GM18508 (cell line): ENCODE data around the gene CASS4.

ENCODE experiments used
- ATAC-seq: cut with Tn5 transposase; IDR thresholded peaks from one replicate; pipeline ENCODE4 v1.9.1; 2021; ENCODE audit warnings: moderate number of reproducible peaks; ENCODE audit not compliant: insufficient read depth, unreplicated experiment

The CASS4 gene

DNA sequence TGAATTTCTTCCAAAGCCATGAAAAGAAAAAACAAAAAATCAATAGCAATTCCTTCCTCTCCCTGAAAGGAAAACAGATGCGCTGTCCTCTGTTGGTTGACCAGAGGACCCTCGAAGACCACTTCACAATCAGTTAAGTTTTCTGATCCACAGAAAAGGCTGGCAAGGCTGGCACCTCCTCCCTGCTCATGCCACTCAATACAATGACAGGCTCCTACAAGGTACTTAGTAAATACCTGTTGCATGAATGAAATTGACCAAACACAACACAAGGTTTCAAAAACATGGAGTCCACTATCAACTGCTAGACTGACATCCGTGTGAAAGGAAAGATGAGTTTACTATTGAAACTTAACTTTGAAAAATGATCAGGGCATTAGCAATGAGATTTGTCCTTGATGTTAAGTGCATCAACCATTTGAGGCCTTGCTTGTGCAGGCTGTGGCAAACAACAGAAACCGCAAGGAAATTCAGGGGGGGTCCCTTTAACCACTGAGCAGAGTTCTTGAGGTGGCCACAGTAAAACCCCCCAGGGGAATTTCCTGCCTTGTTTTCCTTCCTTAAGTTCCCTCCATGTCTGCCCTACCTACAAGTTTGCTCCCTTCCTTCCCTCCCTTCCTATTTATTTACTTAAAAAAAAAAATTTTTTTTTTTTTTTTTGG lies 28.4 kb downstream of the CASS4 start:
- no peak for ATAC-seq

DNA sequence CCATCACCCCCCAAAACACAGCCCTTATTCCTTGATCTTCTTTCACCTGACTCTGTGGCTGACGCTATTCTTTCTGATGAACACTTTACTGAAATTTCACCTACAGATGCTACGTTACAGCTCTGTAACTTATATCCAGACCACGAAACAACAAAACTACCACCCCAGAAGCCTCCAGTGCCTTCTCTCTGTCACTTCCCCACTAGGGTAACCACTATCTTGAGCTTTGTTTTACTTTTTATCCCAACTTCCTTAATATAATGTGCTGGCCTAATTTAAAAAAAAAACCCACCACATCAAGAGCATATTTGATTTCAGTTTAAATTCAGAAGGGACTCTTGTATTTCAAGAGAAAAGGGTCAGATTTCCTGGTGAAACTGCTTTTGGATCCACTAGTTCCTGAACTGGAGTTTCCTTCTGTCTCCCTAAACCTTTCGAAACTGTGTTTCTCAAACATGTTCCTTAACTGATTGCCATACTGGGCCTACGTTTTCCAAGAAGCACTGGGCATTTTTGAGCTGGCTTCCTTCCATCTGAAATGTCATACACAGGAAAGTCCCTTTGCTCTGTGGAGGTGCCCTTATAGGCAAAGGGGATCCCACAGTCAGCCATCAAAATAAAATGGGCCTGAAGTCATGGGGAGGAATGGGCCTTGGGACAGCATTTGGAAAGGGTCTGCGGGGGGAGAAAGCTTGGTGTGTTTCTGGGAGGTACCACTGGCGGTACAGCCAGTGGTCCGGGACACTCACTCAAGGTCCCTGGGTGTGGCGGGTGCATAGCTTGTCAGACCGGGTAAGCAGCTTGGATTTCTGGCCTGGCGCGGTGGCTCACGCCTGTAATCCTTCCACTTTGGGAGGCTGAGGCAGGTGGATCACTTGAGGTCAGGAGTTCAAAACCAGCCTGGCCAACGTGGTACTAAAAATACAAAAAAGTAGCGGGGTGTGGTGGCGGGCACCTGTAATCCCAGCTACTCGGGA lies 30.6 kb downstream of the CASS4 start:
- ATAC-seq: no peak

DNA sequence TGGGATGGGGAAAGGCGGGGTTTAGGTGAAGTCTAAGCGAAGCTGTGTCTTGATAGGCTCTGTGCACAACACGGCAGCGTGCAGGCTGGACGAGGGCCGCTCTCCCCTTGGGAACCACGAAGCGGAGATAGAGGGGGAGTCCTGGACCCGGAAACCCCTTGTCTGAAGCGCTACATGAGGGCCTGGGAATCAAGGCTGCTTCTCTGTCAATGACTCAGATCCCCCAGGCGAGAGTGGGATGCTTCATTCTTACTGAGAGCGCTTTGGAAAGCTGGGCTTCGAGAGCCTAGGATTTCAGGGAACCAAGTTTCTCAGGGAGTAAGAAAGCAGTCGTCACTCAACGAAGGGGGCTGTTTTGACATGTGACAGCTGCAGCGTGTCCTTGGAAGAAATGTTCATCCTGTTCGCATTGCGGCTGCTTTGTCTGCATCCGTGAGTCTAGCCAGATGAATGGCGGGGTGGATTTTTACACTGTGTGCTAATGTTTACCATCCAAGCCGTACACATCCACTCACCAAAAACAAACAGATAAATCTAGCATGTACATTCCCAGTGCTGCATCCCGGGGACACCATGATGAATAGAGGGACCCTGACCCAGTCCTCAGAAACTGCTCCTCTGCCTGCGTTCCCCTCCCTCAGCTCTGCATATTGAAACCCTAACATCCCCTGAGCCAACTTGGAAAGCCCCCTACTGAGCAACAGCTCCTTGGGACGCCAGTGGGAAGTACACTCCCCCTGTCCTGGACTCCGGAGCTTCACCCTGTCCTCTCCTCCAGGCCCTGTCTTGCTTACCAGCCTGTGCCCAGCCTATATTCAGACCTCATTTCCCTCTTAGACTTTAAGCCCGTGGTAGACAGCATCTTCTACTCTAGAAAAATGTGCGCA lies 31.8 kb downstream of the CASS4 start:
- ATAC-seq: no peak

DNA sequence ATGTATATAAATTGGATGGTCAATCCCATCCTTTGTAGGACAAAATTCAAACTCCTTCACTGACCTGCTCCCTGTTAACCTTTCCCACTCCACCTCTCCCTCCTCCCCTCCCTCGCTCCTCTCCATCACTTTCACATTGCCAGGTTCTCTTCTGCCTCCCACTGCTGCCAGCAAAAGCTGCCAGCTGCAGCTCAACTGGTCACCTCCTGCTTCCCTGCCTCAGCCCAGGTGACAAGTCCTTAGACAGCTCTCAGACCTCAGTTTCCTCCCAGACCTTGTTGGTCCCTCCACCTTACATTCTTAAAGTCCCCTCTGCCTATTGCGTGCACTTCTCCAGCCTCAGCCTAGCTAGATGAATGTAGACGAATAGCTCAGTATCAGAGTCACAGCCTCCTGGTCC lies 33.1 kb downstream of the CASS4 start:
- no peak for ATAC-seq

DNA sequence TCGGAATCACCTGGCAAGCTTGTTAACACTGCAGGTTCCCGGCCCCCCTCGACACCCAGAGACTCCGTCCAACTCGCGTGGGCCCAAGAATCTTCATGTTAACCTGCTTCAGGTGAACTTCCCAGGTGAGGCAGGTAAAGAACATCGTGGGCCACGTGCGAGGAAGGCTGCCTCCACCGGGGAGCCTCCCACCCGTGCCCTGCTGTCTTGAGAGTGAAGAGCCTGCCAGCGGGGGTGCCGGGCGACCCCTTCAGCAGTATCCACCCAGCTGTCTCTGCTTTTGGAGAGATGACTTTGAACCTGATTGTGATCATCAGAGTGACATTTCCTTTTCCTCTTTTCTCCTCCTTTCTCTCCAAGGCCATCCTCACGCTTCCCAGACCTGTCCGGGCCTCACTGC lies 33.5 kb downstream of the CASS4 start:
- no peak for ATAC-seq

DNA sequence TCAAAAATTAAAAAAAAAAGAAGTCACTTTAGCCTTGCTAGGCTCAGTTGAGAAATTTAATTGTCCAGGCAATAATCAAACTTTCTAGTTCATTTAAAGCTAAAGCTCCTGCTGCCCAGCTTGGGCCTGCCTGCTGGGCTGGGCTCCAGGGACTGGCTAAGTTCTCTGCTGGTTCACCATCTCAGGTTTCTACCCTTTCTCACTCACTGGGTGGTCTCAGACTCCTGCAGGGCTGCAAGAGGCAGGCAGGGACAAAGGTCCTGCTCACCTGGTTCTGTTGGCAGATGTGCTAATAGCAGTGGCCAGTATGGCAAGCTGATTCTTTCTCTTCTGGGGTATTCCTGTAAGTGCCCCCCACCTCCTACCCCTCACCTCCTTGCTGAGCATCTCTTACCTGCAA lies 35.2 kb downstream of the CASS4 start:
- ATAC-seq: no peak

DNA sequence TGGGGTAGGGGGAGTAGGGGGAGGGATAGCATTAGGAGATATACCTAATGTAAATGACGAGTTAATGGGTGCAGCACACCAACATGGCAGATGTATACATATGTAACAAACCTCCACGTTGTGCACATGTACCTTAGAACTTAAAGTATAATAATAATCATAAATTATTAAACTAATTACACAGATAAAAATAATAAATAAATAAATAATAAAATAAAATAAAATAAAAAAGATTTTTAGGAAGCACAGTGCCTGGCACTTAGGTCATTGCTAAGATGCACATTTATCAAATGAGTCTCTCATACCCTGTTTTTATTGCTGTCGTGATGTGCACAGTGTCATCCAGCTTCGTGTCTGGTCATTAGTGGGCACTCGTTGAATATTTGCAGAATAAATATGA lies 37.4 kb downstream of the CASS4 start:
- no peak for ATAC-seq

DNA sequence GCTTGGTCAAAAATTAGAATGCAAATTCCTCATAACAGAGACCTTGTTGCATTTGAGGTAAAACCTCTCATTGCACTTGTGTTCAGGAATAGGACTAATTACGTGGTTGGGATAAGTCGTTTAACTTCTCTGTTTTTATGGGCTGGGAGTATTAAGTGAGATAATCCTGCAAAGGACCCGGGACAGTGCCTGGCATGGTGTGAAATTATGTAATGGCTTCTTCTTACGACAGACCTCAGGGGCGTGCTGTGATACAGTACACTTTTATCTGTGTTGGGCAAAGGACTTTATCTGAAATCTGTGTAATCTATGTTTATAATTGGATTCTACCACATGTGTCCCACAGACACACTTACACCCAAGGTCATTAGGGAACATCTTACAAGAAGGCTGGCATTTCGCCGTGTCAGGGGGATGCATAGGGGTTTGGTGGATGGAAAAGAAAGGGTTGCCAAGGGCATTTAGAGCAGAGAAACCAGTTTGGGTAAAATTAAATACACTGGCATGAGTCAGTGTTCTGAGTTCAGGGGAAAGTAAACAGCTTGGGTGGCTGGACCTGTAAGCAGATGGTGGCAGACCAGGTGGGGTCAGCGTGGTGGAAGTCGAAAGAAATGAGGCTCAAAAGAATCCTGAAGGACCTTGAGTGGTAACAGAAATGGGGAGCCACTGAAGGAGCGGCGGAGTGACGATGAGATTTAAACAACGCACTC lies 39.2 kb downstream of the CASS4 start:
- ATAC-seq: no peak

DNA sequence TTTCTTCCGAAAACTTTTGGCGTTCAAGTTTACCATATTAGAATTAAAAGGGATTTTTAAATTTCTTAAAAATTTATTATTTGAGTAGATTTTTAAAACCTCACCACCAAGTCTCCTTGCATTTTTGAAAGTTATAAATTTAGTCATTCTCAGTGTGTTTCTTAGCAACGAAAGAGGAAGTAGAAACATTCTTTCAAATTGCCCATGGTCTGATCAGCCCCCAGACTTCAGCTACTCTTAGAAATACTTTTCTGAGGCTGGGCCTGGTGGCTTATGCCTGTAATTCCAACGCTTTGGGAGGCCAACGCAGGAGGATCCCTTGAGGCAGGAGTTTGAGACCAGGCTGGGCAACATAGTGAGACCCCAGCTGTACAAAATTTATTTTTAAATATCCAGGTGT lies 41.3 kb downstream of the CASS4 start:
- no peak for ATAC-seq

DNA sequence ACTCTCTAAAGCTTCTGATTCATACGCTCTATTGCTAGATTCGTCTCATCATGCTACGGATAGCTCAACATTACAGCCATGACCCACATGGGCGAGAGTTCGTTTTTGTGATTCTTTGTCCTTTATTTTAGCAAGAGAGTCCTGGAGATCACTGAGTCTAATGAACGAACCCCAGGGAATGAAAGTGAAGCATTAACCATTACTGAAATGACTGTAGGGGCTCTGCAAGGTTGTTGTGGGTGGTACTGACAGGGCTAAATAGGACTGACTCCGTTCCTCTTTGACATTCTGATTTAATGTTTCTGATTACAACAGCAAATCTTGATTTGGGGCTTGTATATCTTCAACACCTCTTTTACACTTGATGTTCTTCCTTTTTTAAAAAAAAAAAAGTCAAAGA lies 42.7 kb downstream of the CASS4 start:
- peak; percentile 86 for ATAC-seq

DNA sequence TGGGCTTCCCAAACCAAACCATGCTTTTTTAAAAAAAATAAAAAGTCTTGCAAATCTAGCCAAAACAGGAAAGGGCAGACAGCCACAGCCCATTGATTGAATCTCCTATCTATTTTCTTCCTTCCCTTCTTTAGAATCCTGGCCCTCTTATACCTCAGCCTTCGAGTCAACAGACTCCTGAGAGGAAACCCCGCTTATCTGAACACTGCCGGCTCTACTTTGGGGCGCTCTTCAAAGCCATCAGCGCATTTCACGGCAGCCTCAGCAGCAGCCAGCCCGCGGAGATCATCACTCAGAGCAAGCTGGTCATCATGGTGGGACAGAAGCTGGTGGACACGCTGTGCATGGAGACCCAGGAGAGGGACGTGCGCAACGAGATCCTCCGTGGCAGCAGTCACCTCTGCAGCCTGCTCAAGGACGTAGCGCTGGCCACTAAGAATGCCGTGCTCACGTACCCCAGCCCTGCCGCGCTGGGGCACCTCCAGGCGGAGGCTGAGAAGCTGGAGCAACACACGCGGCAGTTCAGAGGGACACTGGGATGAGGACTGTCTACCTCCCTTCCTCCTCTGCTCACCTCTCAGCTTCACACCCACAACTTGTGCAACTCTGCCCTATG lies 46.3 kb downstream of the CASS4 start:
- ATAC-seq: no peak

DNA sequence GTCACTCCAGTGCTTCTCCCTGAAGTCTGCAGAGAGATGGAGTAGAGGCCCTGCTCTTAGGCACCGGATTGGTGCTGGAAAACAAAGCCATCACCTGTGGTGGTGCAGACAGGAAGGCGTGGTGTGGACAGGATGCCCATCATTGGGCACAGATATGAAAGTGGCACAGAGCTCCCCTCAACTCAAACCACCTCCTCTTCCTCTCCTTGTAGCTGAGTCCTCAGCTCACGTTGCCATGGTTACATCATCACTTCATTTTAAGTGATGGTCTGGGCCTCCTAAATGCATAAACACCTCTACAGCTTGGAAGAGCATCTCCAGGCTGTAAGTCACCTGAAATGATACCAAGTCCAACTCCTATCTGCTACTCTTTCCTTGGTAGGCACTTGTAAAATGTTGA lies 48.4 kb downstream of the CASS4 start:
- no peak for ATAC-seq

DNA sequence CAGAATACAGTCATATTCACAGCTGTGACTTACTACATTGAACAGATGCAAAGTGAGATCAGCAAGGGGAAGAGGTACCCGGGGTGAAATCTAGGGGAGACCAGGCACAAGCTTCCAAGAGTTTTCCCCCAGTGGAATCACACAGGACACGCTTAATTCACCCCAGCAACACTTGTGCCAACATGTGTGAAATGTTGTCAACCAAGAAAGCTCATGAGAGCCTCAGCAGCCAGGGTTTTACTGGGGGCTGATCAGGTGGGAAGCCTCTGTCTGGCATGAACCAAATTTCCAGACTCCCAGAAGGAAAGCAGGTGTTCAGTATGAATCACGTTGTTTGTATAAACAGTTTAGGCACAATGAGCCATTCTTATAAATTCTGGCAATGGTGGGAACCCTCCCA lies 49.5 kb downstream of the CASS4 start:
- no peak for ATAC-seq

DNA sequence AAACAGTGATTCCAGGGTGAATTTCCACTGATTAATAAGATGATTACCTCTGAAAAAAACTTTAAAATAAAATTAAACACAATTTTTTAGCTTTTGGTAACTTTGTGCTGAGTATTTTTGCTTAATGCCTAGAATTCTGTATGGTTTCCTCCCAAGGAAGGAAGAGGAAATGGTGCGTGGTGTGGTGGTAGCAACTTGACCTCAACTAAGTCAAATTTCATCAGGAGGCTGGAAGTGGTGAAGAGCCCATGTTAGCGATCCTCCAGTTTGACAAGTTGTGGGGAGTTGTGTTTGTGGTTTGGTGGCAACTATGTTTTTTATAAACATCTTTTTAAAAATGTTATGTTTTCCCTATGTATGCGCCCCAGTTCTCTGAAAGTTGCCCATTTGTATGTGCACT lies 51.4 kb downstream of the CASS4 start:
- no peak for ATAC-seq

DNA sequence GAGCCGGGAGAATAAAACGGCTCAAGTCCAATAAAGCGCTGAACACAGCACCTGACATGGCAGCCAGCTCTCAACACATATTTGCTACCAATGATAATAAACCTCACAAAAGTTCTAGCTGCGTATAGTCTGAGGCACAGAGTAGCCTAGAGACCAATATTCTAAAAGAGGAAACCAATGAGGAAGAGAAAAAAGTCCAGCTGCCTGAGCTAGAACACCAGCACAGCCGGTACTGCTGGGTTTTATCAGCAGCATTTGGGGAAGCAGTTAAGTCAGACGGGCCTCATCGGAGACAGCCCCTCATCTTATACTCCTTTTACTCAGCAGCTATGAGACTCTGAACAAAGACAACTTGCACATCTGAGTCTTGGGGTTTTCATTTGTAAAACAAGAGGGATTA lies 53.9 kb downstream of the CASS4 start:
- ATAC-seq: no peak

DNA sequence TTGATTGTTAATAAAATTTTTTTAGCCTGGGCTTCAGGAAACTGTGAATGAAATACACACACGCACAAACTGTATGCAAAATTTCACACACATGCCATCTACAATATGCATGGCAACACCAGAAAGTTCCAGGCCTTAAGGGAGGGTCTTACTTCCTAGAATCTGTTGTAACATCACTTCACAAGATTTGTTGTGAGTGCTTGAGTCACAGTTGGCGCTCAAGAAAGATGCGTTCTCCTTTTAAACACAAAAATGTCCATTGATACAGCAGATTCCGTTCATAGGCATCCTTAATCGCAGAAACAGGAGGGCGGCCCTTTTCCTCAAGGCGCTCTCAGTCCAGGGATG lies 55.9 kb downstream of the CASS4 start:
- ATAC-seq: peak; percentile 4

DNA sequence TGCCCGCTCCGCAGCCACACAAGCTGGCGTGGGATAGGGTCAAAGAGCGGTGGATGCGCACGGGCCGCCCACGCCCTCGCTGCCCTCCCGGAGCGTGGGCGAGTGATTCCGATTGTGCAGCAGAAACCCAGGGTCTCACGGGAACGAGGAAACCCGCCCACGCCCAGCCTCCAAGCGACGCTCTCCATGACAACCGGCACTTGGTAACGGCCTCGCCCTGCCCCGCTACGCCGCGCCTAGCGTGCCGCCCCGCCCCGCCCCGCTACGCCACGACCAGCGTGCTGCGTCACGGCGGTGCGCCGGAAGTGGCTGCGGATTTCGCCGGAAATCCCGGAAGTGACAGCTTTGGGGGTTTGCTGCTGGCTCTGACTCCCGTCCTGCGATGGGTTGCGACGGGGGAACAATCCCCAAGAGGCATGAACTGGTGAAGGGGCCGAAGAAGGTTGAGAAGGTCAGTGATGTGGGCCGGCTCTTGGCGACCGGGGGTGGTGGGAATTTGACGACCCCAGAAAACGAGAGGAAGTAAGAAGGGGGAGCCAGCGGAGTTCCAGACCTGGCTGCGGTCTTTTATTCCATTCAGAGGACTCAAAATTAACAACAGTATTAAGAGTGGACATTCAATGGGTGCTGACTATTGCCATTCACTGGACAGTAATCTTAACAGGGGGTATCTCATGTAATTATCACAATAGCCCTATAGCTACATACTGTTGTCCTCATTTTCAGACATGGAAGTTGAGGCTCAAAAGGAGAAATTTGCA lies 56.4 kb downstream of the CASS4 start, which contains the start of gene RTF2:
Gene RTF2, plus strand, starts transcription at position 312 of the 761 bp plus-strand sequence. Its CDS starts 71 bp downstream, at position 383.
- ATAC-seq: peak; percentile 91

DNA sequence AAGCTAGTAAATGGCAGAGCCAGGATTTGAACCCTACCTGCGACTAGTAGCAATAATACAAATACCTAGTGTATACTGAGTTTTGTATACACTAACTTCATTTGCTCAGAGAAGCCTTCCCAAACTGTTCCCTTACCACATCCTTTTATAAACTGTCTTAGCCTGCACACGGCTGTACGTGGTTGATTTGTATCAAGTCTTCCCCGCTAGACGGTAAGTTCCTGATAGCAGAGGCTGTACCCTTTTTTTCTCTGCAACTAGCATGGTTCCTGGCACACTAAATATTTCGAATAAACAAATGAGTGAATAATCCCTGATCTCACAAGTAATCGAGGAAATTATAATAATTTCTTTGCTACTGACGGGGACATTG lies 57.0 kb downstream of the CASS4 start:
- ATAC-seq: no peak

DNA sequence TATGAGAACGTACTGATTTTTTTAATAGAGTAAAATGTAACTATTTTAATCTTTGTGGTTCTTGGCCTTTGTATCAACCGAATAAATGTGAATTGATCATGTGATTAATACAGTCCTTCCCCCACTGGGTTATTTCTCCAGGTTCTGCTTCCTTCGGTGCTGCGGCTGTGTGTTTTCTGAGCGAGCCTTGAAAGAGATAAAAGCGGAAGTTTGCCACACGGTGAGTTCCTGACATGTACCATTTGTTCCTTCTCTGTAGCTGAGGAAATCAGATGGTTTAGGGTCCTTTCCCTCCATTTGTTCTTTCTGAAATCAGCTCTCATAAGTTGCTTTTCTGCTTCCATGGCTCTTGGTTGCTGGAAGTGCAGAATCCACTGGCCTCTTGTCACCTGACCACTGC lies 71.9 kb downstream of the CASS4 start:
- ATAC-seq: no peak
